HG02763 (cell line): Measurements from ENCODE around the gene BTNL8.
"Not testable (repeated sequence)": the region's sequence is repeated elsewhere in the genome, so short reads cannot be mapped to it uniquely, and the experiment has no call there.

Experiments
- ATAC-seq: cut with Tn5 transposase; IDR thresholded peaks from one replicate; pipeline ENCODE4 v1.9.1; 2021; ENCODE audit warnings: mild to moderate bottlenecking, moderate library complexity; ENCODE audit not compliant: unreplicated experiment

BTNL8 gene

DNA sequence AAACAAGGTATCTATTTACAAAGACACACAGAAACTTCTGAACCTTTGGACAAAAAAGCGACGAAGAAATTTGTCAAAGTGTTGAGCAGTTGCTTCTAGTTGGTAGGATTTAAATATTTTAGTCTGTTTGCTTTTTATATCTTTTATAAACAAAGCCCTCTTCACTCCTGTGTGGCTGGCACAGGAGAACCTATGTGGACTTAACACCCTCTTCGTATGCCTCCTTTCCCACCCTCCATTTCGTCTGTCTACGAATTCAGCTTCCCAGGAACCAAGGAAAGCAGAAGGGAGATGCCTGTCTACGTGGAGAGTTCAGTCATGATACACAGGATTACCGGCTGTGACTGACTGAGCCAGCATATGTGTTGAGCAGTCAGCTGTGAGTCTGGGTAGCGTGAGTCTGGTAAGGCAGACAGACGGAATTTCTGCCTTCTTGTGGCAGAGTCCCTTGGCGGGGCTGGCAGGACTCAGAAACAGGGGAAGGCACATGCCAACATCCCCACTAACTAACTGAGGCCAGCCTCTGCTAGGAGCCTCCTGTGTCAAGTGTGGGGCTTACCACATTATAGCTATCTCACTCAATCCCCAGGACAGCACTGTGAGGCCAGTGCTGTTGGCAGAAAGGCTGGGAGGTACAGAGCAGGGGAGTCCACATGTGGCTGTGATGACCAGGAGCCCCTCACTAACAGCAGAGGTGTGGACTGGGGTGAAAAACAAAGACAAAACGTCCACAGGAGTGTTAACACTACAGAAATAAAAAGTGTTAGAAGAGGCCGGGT, 24.0 kb upstream of the BTNL8 start:
- ATAC-seq, result no peak

DNA sequence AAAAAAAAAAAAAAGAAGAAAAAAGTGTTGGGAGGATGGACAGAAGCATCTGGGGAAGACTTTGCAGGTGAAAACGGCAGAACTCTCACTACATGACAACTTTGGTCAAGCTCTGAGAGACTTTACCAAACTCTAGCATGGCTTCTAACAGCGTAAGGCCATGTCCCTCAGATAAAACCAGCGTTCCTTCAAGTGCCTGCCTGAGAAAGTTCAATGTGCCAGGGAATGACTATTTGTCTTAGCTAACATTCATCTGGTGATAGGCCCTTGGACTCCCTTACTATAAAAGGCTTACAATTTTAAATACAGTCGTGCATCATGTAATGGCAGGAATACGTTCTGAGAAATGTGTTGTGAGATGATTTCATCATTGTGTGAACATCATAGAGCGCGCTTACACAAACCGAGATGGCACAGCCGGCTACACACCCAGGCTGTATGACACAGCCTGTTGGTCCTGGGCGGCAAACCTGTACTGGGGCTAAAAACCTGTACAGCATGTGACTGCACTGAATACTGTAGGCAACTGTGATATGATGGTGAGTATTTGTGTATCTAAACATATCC, 23.0 kb upstream of the BTNL8 start:
- no peak for ATAC-seq

DNA sequence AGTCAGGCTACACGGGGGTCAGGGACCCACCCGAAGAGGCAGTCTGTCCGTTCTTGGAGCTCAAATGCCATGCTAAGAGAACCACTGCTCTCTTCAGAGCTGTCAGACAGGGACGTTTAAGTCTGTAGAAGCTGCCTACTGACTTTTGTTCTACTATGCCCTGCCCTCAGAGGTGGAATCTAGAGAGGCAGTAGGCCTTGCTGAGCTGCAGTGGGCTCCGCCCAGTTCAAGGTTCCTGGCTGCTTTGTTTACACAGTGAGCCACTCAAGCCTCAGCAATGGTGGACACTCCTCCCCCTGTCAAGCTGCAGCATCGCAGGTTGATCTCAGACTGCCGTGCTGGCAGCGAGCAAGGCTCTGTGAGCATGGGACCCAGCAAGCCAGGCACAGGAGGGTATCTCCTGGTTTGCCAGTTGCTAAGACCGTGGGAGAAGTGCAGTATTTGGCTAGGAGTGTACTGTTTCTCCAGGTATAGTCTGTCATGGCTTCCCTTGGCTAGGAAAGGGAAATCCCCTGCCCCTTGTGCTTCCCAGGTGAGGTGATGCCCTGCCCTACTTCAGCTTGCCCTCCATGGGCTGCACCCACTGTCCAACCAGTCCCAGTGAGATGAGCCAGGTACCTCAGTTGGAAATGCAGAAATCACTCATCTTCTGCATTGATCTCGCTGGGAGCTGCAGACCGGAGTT, 13.0 kb upstream of the BTNL8 start:
- not testable (repeated sequence) for ATAC-seq

DNA sequence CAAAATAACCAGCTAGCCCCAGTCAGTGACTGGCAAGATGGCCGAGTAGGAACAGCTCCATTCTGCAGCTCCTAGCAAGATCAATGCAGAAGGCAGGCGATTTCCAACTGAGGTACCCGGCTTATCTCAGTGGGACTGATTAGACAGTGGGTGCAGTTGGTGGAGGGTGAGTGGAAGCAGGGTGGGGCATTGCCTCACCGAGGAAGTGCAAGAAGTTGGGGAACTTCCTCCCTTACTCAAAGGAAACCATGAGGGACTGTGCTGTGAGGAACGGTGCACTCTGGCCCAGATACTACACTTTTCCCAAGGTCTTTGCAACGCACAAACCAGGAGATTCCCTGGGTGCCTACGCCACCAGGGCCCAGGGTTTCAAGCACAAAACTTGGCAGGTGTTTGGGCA, 9.6 kb upstream of the BTNL8 start:
- ATAC-seq, result no peak

DNA sequence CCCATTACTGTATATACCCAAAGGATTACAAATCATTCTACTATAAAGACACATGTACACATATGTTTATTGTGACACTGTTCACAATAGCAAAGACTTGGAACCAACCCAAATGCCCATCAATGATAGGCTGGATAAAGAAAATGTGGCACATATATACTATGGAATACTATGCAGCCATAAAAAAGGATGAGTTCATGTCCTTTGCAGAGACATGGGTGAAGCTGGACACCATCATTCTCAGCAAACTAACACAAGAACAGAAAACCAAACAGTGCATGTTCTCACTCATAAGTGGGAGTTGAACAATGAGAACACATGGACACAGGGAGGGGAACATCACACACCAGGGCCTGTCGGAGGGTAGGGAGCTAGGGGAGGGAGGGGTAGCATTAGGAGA, 3.6 kb upstream of the BTNL8 start:
- not testable (repeated sequence) for ATAC-seq

DNA sequence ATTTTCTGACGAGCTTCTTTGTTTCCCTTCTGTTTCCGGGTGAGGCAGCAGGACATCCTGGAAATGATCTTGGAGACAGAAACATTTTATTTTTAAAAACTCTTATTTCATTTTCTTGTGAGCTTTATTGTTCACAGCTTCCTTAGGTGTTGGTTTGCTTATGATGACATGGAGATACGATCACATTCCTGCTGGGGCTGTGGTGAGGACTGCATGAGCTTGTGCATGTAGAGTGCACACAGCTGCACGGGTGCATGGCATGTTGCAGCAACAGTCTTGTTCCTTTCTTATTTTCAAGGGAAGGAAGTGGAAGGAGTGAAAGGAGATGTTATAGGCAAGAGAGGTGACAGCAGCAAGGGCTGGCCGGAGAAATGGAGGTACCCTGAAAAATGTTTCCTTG, 1.2 kb downstream of the BTNL8 start:
- ATAC-seq, result no peak

DNA sequence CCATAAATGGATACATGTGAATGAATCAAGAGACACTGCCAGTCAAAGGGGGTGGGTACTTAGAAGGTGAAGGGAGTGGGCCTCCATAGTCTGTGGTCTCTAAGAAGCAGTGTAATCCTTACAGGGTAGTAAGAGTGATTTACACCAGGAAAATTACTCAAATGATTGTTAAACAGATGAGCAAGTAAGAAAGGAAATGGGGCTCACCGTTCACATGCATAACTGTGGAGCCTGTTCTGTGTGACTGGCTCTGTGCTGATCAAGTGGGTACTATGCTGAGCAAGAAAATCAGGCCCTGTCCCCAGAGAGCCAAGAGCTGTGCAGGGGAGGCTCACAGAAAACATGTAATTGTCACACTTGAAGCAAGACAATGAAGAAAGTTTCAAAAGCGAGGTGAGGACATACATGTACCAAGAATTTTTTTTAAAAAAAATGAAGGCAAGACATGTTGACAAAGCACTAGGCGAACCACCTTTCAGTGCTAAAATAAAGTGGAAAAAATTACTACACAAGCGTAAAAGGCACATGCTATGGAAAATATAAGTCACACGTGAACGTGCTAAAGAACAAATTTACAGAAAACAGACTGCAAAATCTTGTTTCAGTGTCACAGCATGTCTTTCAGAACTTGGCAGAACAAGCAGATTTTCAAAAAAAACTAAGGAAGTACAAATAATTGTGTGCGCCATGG, 2.5 kb downstream of the BTNL8 start:
- no peak for ATAC-seq

DNA sequence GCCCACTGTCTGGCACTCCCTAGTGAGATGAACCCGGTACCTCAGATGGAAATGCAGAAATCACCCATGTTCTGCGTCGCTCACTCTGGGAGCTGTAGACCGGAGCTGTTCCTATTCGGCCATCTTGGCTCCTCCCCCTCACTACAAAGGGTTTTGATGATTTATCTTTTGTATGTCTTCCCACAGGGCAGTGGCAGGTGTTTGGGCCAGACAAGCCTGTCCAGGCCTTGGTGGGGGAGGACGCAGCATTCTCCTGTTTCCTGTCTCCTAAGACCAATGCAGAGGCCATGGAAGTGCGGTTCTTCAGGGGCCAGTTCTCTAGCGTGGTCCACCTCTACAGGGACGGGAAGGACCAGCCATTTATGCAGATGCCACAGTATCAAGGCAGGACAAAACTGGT, 9.4 kb downstream of the BTNL8 start:
- ATAC-seq, result no peak

DNA sequence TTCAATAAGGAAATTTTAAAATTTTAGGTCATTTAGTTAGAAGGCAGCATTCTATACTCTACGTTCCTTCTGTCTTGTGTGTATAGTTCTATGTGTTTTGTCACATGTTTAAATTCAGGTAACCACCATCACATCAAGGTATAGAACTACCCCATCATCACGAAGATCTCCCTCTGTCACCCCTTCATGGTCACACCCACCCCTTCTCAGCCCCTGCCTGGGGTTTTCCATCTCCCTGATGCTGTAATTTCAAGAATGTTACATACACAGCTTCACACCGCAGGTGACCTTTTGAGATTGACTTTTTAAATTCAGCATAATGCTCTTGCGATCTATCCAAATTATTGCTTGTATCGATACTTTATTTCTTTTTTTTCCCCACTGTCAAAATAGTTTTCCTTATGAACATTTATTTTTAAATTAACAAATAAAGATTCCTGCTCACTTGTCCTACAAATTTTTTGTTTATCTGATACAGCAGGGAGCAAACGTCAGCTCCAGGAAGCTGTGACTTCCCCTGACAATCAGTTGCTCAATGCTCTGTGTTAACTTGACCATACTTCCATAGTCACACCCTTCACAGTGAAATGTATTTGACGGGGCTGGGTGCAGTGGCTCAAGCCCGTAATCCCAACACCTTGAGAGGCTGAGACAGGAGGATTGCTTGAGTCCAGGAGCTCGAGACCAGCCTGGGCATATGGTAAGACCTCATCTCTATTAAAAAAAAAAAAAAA, 10.2 kb downstream of the BTNL8 start:
- no peak for ATAC-seq

DNA sequence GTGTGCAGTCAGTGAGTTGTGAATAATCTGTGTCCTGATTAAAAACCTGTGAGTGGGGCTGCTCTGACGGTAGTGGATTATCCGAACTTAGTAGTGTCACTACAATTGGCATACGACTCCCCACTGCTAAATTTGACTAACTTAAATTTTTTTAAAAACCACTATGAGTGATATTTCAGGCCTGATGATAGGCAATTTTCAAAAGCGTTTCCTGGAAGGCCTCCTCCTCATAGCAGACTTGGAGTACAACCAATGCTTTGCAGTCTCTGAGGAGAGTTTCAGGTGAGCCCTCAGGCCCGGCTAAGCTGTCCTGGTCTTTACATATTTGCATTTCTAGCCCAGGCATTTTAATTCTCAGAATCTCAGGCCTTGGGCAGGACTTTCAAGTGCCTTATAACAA, 10.8 kb downstream of the BTNL8 start:
- no peak for ATAC-seq

DNA sequence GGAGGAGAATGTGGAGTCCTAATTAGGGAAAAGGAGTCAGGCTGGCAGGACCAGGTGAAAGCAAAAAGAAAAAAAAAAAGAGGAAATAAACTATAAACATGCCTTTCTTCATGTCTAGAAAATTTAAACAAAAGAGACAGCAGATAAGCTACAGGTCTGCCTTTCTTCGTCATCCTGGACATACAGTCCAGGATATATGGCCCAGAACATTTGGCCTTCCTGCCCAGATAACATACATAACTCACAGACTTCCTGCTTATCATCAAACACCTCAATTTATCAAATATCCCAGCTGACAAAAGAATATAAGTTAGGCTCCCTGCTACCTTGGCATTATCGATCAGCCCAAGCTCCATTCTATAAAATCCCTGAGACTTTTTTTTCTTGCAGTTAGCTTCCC, 11.2 kb downstream of the BTNL8 start:
- ATAC-seq, result no peak

DNA sequence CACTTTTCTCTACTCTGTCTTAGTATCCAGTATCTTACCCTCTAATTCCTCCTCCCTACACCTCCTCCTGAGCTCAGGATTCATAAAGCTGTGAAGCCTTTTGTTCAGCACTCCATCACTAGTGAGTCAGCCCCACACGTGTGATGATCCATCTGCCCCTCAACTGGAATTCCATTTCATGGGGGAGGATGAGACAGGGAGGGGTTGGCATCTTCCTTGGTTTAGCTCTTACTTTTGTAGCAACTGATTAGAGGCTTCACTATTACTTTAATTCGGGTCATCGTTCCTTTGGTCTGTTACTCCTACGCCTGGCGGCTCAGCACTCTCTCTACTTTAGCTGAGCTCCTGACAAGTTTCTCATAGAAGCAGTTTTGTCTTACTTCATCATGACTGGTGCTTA, 11.8 kb downstream of the BTNL8 start:
- no peak for ATAC-seq

DNA sequence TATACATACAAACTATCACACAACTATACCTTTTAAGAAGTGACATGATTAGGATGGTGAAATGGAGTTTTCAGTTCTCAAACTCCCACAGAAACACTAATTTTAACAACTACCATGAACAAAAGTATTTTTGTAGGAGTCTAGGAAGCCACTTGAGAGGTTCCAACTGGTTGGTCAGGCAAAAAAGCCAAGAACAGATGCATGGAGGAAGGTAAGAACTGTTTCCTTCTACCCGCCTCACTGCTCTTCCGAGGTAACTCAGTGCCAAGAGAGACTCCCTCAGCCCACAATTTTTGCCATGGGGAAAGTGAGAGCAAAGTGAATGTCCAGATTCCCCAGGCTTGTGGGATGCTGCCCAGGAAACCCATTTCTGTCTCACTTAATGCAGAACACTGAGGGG, 15.7 kb downstream of the BTNL8 start:
- ATAC-seq, result no peak

DNA sequence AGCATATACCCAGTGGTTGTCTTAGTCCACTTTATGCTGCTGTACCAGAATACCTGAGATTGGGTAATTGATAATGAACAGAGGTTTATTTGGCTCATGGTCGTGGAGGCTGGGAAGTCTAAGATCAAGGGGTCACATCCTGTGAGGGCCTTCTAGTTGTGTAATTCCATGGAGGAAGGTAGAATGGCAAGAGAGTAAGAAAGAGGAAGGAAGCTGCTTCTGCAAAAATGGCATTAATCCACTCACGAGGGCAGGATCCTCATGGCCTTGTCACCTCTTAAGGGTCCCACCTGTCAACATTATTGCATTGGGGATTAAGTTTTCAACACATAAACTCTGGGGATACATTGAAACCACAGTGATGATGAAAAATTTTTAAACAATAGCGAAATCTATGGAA, 17.0 kb downstream of the BTNL8 start:
- no peak for ATAC-seq

DNA sequence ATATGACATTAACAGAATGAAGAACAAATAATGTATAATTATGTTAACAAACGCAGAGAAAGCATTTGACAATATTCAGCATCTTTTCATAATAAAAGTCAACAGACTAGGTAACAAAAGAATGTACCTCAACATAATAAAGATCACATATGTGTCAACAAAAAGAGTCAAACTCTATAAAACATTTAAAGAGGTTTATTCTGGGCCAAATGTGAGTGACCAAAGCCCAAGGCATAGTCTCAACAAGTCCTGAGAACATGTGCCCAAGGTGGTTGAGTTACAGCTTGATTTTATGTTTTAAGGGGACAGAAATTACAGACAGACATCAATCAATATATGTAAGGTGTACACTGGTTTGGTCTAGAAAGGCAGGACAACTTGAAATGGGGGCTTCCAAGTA, 19.4 kb downstream of the BTNL8 start:
- ATAC-seq, result no peak

DNA sequence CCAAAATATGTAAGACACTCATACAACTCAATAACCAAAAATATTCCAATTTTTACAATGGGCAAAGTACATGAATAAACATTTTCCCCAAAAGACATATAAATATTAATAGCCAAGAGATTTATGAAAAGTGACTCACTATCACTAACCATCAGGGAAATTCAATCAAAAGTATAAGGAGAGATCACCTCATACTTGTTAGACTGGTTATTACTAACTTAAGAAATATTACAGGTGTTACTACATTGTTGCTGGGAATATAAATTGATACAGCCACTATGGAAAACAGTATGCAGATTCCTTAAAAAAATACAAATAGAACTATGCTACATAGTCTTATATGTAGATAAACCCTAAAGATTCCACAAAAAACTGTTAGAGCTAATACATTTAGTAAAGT, 21.8 kb downstream of the BTNL8 start:
- no peak for ATAC-seq

DNA sequence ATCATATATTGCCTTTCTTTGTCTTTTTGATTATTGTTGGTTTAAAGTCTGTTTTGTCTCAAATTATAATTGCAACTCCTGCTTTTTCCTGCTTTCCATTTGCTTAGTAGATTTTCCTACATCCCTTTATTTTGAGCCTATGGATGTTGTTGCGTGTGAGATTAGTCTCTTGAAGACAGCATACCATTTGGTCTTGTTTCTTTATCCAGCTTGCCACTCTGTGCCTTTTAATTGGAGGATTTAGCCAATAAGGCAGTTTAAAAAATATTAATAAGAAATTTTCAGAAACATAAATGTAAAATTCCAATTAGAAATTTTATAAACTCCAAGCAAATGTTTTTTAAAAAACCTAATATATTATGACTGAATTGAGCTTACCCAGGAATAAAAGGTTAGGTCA, 24.0 kb downstream of the BTNL8 start:
- no peak for ATAC-seq

DNA sequence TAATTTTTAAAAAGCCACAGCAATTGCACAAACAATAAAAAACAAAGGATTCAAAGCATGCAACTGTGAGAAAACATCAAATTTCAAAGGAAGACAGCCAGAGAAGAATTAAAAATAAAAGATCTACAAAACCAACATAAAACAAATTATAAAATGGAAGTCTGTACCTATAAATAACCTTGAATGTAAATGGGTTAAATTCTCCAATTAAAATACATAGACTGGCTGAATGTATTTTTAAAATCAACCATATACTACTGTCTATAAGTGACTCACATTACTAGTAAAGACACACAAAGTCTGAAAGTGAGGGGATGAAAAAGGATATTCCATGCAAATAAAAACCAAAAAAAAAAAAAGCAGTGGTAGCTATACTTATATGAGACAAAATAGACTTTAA, 33.7 kb downstream of the BTNL8 start:
- ATAC-seq, result no peak

DNA sequence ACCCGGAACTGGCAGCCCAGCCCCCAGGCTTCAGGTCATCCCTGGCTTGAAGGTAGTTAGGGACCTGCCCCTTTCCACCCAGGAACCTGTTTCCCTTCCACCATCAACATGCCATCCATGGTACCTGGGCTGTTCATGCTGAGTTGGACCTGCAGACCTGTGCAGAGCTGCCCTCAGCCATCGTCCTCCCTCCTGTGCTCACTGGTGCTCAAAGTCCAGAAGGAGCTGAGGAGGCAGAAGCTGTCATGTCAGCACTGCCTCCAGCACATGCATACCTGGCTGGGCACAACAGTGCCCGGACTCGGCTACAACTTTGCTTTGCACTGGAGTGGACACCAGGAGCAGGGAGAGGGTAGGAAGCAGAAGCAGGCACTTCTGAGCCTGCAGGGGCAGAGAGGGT, 36.2 kb downstream of the BTNL8 start:
- no peak for ATAC-seq

DNA sequence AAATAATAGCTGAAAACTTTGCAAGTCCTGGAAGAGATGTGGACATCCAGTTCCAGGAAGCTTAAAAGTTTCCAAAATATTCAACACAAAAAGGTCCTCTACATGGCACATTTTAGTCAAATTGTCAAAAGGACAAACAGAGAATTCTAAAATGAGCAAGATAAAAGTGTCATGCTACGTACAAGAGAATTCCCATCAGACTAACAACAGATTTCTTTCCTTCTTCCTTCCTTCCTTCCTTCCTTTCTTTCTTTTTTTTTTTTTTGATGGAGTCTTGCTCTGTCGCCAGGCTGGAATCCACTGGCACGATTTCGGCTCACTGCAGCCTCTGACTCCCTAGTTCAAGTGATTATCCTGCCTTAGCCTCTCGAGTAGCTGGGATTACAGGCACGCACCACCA, 39.3 kb downstream of the BTNL8 start:
- ATAC-seq, result no peak

DNA sequence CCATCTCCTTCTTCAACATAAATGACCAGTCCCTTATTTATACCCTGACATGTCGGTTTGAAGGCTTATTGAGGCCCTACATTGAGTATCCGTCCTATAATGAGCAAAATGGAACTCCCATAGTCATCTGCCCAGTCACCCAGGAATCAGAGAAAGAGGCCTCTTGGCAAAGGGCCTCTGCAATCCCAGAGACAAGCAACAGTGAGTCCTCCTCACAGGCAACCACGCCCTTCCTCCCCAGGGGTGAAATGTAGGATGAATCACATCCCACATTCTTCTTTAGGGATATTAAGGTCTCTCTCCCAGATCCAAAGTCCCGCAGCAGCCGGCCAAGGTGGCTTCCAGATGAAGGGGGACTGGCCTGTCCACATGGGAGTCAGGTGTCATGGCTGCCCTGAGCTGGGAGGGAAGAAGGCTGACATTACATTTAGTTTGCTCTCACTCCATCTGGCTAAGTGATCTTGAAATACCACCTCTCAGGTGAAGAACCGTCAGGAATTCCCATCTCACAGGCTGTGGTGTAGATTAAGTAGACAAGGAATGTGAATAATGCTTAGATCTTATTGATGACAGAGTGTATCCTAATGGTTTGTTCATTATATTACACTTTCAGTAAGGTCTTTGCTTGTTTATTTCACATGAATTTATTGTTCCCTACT, 51.5 kb downstream of the BTNL8 start:
- no peak for ATAC-seq
